Measurements from ENCODE around the gene CR1L. TPM values are rescaled to one million over a fixed set of nuclear protein-coding genes. Genes with fewer than 3 reads are reported as not detected.

CR1L gene
- total and polyA plus RNA-seq, 2 of the 8 experiments (the other 6 are each of a cell fraction or from before 2014, with no cell fraction given): 0.39 TPM; not detected in 1

DNA sequence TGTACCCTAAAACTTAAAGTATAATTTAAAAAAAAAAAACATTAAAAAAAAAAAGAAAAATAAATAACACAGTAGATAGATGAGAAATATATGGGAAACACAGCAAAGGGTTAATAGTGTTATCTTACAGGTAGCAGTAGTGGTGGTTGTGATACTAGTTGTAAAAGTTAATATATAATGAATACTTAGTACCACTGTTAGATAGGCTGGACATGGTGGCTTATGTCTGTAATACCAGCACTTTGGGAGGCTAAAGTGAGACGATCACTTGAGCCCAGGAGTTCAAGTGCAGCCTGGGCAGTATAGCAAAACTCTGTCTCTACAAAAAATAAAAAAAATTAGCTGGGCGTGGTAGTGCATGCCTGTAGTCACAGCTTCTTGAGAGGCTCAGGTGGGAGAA is 74.3 kb downstream of the CR1L start:
- no peak overlapping the region for H4K91ac ChIP-seq (replicated peaks; ENCODE audit: insufficient read length, low read length)
- no peak overlapping the region for H3K9ac ChIP-seq (replicated peaks in 1 of 4; ENCODE audit: extremely low read depth in 1 of 4, low read depth in 3 of 4, low read length in 3 of 4)
- H2BK12ac ChIP-seq (ENCODE audit: low read depth, low read length): no peak overlapping the region
- no peak overlapping the region for H3K14ac ChIP-seq (ENCODE audit: insufficient read length)
- no peak overlapping the region for H3K4me2 ChIP-seq (ENCODE audit: insufficient read depth in 1 of 2, low read depth in 2 of 2, low read length in 2 of 2)
- DNase-seq (ENCODE audit: low read depth in 1 of 2, low spot score in 2 of 2): no peak
- no peaks in the 10 kb centered on the region for H3K4me1 ChIP-seq (replicated peaks in 1 of 4; ENCODE audit: control insufficient read depth in 3 of 4, insufficient read depth in 4 of 4, low read length in 3 of 4)
- no peak overlapping the region for H2AFZ ChIP-seq (ENCODE audit: low read length)
- H3K27me3 ChIP-seq (replicated peaks in 1 of 4; ENCODE audit: control insufficient read depth in 3 of 4, extremely low read depth in 1 of 4, insufficient read depth in 3 of 4, low read length in 3 of 4): no peaks in the 10 kb centered on the region
- 92% methylated on average over 2 of the region's 2 CpGs; no CpG with 5 or more reads in 1 of the 2 experiments for WGBS, 2 experiments (ENCODE audit: extremely low coverage in 1 of 2, insufficient coverage in 1 of 2, insufficient read length in 1 of 2, insufficient replicate concordance in 2 of 2, low coverage in 1 of 2, low lambda C conversion rate in 2 of 2, missing lambda C conversion rate in 1 of 2)
- no peak overlapping the region for H3K56ac ChIP-seq (replicated peaks; ENCODE audit: insufficient read length, low read depth, low read length)
- no peak overlapping the region for H2BK5ac ChIP-seq (ENCODE audit: low read depth, low read length)
- FAIRE-seq: no peak
- H2AK5ac ChIP-seq (ENCODE audit: low read depth, low read length): no peak overlapping the region
- POLR2A ChIA-PET (ENCODE audit: partially characterized antibody): no interaction called here
- no peak overlapping the region for H3K4me3 ChIP-seq (ENCODE audit: extremely low read depth in 1 of 4, insufficient read depth in 2 of 4, low read depth in 3 of 4, low read length in 4 of 4)
- 0 out of 4 replicates have a peak, but pooled peaks cover 0 to 2% of the 10 kb centered on the region in 2 experiments for H3K9me3 ChIP-seq (ENCODE audit: insufficient read depth in 2 of 2, low read depth in 1 of 2, low read length in 1 of 2)
- no peaks in the 10 kb centered on the region for H3K36me3 ChIP-seq (ENCODE audit: control insufficient read depth in 2 of 4, insufficient read depth in 4 of 4, low read length in 3 of 4)
- no peaks in the 10 kb centered on the region for H4K20me1 ChIP-seq (replicated peaks in 1 of 2; ENCODE audit: control insufficient read depth in 1 of 2, insufficient read depth in 2 of 2, low read length in 2 of 2)
- H3K79me1 ChIP-seq (ENCODE audit: low read depth, low read length): no peaks in the 10 kb centered on the region
- H3K79me2 ChIP-seq (ENCODE audit: control insufficient read depth in 1 of 2, insufficient read depth in 2 of 2, low read length in 2 of 2): no peaks in the 10 kb centered on the region
- H2BK15ac ChIP-seq (ENCODE audit: low read length): no peak overlapping the region
- H3K23me2 ChIP-seq (ENCODE audit: low read depth, low read length): no peaks in the 10 kb centered on the region
- H4K5ac ChIP-seq (ENCODE audit: insufficient read length, low read depth, low read length): no peak overlapping the region
- no peak overlapping the region for H3K27ac ChIP-seq (ENCODE audit: low read depth, low read length)
- no peak overlapping the region for H4K8ac ChIP-seq (ENCODE audit: extremely low read depth, insufficient read depth, low read length)
- no peak overlapping the region for H2BK120ac ChIP-seq (replicated peaks; ENCODE audit: low read depth, low read length)
- H3K18ac ChIP-seq (ENCODE audit: extremely low read depth, low read length): no peak overlapping the region
- H3K4ac ChIP-seq (replicated peaks; ENCODE audit: insufficient read length, low read depth, low read length): no peak overlapping the region
- H3K23ac ChIP-seq (ENCODE audit: insufficient read length): no peak overlapping the region
- CTCF ChIA-PET (ENCODE audit: partially characterized antibody): no interaction called here
- H2BK20ac ChIP-seq (ENCODE audit: low read length): no peak overlapping the region
- no peak for TF ChIP-seq CHD7 (IDR thresholded peaks at IDR 0.05; ENCODE audit: insufficient replicate concordance, low read length)
